ENCODE results near the gene HDAC8. TPM values are rescaled to one million over a fixed set of nuclear protein-coding genes. Genes with fewer than 3 reads are reported as not detected.

The HDAC8 gene
- total and polyA plus RNA-seq, 9 of the 15 experiments (the other 6 are each of a cell fraction or from before 2014, with no cell fraction given) = 18.9 to 53.8 (median 28.7) TPM

DNA sequence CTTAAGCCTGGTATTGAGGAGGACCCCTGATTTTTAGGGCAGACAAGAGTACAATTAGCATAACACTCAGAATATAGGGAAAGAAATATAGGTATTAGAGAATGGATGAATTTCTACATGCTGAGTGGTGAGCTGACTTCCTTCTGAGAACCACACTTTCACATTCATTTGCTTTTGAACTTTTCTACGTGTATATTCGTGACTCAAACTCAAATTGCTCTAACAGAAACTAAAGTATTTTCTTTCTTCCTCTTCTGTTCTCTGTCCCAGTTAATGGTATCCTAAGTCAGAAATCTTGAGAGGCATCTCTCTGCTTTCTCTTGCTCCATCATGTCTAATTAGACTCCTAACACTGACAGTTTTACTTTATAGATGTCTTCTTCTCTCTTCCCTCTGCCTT lies 163.8 kb downstream of the HDAC8 start:
- BruUV-seq (replicated peaks) = no TSS peak
- in situ Hi-C loops (cut with MboI) (no loop called here), intact Hi-C loops (cut with micrococcal nuclease) (no loop called here)
- Histone ChIP-seq H3K36me3 (ENCODE audit: control insufficient read depth, insufficient read depth, low read length) (no peaks in the 10 kb centered on the region), H3K9me3 (replicated peaks; ENCODE audit: control insufficient read depth, insufficient read depth, low read depth, low read length) (no peaks in the 10 kb centered on the region; the same call in 1 of the 2 replicates), H3K4me1 (replicated peaks in 1 of 2; ENCODE audit: control insufficient read depth in 2 of 2, insufficient read depth in 2 of 2, low read length in 2 of 2) (no peaks in the 10 kb centered on the region), H3K27ac (ENCODE audit: extremely low read depth, low read depth, low read length) (no peak overlapping the region), H3K79me2 (ENCODE audit: control insufficient read depth, insufficient read depth, low read length) (no peaks in the 10 kb centered on the region), H4K20me1 (replicated peaks; ENCODE audit: control insufficient read depth, insufficient read depth, low read length) (no peaks in the 10 kb centered on the region), H2AFZ (ENCODE audit: low read depth, low read length) (no peak overlapping the region), H3K4me3 (no peak overlapping the region), H3K27me3 (ENCODE audit: control insufficient read depth in 2 of 2, insufficient read depth in 2 of 2, low read length in 2 of 2) (no peaks in the 10 kb centered on the region), H3K4me2 (ENCODE audit: insufficient read depth, low read length) (no peak overlapping the region), H3K9ac (ENCODE audit: insufficient read depth in 1 of 2, low read depth in 2 of 2, low read length in 2 of 2) (no peak overlapping the region), H3K9me1 (ENCODE audit: control insufficient read depth, insufficient read depth, low read length) (no peaks in the 10 kb centered on the region)
- no peak for ATAC-seq
- FAIRE-seq = no peak
- POLR2A ChIA-PET = no interaction called here
- DNase-seq (ENCODE audit: extremely low read depth in 1 of 4, low spot score in 3 of 4) = no peak
- CTCF ChIA-PET (ENCODE audit: low intra/inter-chr PET ratio) = no interaction called here
- 44% methylated on average over 2 of the region's 2 CpGs for WGBS (ENCODE audit: insufficient coverage, low coverage, missing lambda C conversion rate)
- TF ChIP-seq RBM25 (IDR thresholded peaks at IDR 0.05; ENCODE audit: low read depth, low read length, severe bottlenecking) (no peak), RAD21 (CRISPR knock-in tag; conservative IDR thresholded peaks at IDR 0.05 in 1 of 2, IDR thresholded peaks at IDR 0.05 in 1 of 2) (no peak), GTF3C2 (IDR thresholded peaks at IDR 0.05; ENCODE audit: borderline replicate concordance, extremely low read depth, insufficient read length) (no peak), CCNT2 (IDR thresholded peaks at IDR 0.05; ENCODE audit: borderline replicate concordance, extremely low read depth, insufficient read length, low read depth, low read length) (no peak), CHAMP1 (IDR thresholded peaks at IDR 0.05) (no peak), TRIM28 (IDR thresholded peaks at IDR 0.05) (no peak), HNRNPK (IDR thresholded peaks at IDR 0.05; ENCODE audit: low read depth, low read length, poor library complexity, severe bottlenecking) (no peak), E4F1 (CRISPR knock-in tag; IDR thresholded peaks at IDR 0.05; ENCODE audit: borderline replicate concordance) (no peak), ATF7 (IDR thresholded peaks at IDR 0.05) (no peak)
- TF ChIP-seq, protein P1, sequence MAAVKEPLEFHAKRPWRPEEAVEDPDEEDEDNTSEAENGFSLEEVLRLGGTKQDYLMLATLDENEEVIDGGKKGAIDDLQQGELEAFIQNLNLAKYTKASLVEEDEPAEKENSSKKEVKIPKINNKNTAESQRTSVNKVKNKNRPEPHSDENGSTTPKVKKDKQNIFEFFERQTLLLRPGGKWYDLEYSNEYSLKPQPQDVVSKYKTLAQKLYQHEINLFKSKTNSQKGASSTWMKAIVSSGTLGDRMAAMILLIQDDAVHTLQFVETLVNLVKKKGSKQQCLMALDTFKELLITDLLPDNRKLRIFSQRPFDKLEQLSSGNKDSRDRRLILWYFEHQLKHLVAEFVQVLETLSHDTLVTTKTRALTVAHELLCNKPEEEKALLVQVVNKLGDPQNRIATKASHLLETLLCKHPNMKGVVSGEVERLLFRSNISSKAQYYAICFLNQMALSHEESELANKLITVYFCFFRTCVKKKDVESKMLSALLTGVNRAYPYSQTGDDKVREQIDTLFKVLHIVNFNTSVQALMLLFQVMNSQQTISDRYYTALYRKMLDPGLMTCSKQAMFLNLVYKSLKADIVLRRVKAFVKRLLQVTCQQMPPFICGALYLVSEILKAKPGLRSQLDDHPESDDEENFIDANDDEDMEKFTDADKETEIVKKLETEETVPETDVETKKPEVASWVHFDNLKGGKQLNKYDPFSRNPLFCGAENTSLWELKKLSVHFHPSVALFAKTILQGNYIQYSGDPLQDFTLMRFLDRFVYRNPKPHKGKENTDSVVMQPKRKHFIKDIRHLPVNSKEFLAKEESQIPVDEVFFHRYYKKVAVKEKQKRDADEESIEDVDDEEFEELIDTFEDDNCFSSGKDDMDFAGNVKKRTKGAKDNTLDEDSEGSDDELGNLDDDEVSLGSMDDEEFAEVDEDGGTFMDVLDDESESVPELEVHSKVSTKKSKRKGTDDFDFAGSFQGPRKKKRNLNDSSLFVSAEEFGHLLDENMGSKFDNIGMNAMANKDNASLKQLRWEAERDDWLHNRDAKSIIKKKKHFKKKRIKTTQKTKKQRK (IDR thresholded peaks at IDR 0.05; ENCODE audit: borderline replicate concordance, low read depth, low read length) = no peak
